ENCODE data around the gene SEPTIN1.

GRCh38 chr16:30395992-30396585, 13.7 kb upstream of the SEPTIN1 start:
- TF ChIP-seq USF2 (IDR thresholded peaks at IDR 0.05; ENCODE audit: low read depth, low read length) (no peak), CTCF (conservative IDR thresholded peaks at IDR 0.05; ENCODE audit: low read depth, low read length) (no peak), POLR2A (IDR thresholded peaks at IDR 0.05; ENCODE audit: low read depth, low read length) (no peak), MXI1 (IDR thresholded peaks at IDR 0.05; ENCODE audit: borderline replicate concordance, low read depth, low read length) (no peak), RAD21 (IDR thresholded peaks at IDR 0.05; ENCODE audit: low read length) (no peak), RCOR1 (IDR thresholded peaks at IDR 0.05; ENCODE audit: insufficient replicate concordance, low read length) (no peak), CHD1 (IDR thresholded peaks at IDR 0.05; ENCODE audit: low read depth, low read length) (no peak), BHLHE40 (IDR thresholded peaks at IDR 0.05; ENCODE audit: low read depth, low read length) (no peak), MAFK (IDR thresholded peaks at IDR 0.05; ENCODE audit: low read depth, low read length) (no peak), MAZ (IDR thresholded peaks at IDR 0.05; ENCODE audit: borderline replicate concordance, low read depth, low read length) (no peak), CEBPB (IDR thresholded peaks at IDR 0.05; ENCODE audit: low read depth, low read length) (no peak), FOS (IDR thresholded peaks at IDR 0.05; ENCODE audit: low read depth, low read length) (no peak), NFE2L2 (IDR thresholded peaks at IDR 0.05; ENCODE audit: low read depth, low read length) (no peak), RFX5 (IDR thresholded peaks at IDR 0.05; ENCODE audit: low read depth, low read length) (no peak)

Measured in IMR-90 (cell line).